HG02798 (cell line): ENCODE measurements around the gene UGGT2.
A peak's percentile ranks its signal among the peaks of the same experiment; 100 is the strongest.
"Not testable (repeated sequence)": the region's sequence is repeated elsewhere in the genome, so short reads cannot be mapped to it uniquely, and the experiment has no call there.

Experiments used
- ATAC-seq: cut with Tn5 transposase; IDR thresholded peaks from one replicate; pipeline ENCODE4 v1.9.1; 2021; ENCODE audit warnings: mild to moderate bottlenecking; ENCODE audit not compliant: unreplicated experiment, poor library complexity

UGGT2 gene

GRCh38 chr13:95903569-95903968 lies 149.6 kb downstream of the UGGT2 start:
- no peak for ATAC-seq

DNA sequence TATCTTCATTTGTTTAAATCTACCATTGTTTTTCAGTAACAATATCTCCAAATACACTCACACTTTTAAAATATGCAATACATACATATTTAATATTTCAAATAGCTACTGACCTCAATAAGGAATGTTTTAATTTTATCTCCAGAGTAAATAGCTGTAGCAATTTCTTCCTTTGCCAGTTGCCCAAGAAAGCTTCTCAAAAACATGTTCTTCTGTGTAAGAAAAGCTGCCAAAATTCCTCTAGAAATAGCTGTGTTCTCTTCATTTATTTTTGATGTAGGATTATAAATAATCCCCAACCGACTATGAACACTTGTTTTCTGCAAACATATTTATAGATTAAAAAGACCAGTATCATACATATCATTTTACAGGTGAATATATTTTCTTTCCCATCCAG lies 150.5 kb downstream of the UGGT2 start:
- no peak for ATAC-seq

DNA sequence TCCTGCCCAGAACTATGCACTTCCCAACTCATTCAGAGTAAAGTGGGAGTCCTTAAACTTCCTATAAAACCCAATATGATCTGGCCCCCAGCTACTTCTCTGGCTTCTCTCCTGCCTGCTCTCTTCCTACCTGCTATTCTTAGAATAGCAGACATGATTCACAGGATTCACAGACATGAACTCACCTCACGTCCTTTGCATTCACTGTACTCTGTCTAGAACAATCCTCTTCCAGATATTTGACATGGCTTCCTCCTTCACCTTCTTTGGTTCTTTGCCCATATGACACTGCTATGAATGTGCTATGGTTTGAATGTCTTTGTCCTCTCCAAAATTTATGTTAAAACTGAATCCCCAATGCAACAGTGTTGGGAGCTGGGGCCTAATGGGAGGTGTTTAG lies 154.9 kb downstream of the UGGT2 start:
- no peak for ATAC-seq

- ATAC-seq: no peak
Measured at GRCh38 chr13:95896301-95896700, 156.9 kb downstream of the UGGT2 start.

DNA sequence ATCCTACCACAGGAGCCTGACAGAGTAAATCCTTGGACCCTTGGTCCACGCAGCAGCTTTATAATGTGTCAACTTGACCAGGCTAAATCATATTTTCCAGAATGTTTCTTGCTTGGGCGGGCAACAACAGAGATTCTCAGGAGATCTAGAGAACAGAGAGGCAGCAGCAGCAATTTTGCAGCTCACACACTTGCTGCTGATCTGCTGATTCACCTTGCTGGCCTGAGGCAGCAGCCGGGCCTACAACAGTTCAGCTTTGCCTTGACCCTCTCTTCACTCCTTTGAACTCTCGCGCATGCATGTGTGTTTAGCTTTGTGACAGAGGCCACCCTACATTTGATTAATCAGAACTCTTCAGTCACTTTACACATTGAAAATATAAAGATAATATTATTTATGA lies 159.3 kb downstream of the UGGT2 start:
- ATAC-seq: no peak

- ATAC-seq: no peak
Measured at GRCh38 chr13:95882121-95882520, 171.1 kb downstream of the UGGT2 start.

DNA sequence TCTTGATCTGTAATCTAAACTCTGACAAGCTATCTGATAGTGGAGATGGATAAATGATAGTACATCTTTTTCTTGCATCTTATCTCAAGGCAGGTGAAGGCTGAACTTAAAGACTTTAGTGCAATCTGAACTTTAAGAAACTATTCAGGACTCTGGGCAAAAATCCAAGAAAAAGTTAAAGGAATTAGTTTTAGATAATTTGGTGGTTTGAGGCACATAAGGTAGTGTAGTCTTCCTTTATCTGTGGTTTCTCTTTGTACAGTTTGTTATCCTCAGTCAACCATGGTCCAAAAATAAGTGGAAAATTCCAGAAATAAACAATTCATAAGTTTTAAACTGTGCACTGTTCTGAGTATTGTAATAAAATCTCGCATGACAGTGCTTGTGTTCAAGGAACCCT lies 172.9 kb downstream of the UGGT2 start:
- no peak for ATAC-seq

DNA sequence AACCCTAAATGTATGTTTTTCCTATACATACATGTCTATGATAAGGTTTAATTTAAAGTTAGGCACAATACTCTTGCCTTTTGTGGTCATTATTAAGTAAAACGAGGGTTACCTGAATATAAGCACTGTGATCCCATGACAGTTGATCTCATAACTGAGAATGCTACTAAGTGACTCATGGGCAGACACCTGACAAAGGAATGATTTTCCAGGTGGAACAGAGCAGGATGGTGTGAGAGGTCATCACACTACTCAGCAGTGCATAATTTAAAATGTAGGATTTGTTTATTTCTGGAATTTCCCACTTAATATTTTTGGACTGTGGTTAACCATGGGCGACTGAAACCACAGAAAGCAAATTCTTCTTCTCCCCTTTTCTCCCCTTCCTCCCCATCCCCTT lies 178.9 kb downstream of the UGGT2 start:
- ATAC-seq: no peak

- ATAC-seq: no peak
Measured at GRCh38 chr13:95870421-95870820, 182.8 kb downstream of the UGGT2 start.

DNA sequence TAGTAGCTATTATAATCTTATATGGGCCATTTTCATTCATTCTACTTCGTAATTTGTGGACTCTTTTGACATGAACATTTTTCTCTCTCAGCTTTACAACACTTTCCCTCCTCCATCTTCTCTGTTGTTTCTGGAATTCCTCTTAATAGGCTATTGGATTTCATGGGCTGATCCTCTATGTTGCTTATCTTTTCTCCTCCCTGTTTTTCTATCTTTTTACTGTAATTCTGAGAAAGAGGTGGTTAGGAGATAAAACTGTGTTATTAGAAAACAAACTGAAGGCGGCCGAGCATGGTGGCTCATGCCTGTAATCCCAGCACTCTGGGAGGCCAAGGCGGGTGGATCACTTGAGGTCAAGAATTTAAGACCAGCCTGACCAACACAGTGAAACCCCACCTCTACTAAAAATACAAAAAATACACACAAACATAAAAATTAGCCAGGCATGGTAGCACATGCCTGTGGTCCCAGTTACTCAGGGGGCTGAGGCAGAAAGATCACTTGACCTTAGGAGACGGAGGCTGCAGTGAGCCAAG lies 188.1 kb downstream of the UGGT2 start:
- ATAC-seq: no peak

- no peak for ATAC-seq
Measured at GRCh38 chr13:95862408-95862807, 190.8 kb downstream of the UGGT2 start.

DNA sequence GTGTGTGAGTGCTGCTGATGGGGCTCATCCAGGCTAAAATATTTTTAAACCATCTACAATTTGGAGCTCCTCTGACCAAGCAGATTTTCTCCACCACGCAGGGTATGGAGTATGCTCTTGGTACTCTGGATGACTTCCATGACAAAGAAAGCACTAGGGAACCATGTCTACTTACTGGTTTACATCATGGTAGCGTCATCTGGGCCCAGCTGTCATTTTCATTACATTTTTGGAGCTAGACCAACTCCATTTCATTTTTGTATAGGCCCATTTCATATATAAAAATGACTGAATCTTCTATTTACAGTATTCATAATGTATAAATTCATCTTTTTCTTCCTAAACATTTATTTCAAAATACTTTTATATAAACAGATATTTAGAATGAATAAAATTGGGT lies 191.9 kb downstream of the UGGT2 start:
- ATAC-seq: no peak

- ATAC-seq: no peak
Measured at GRCh38 chr13:95858286-95859075, 194.7 kb downstream of the UGGT2 start.

- not testable (repeated sequence) for ATAC-seq
Measured at GRCh38 chr13:95845656-95846055, 207.5 kb downstream of the UGGT2 start.

DNA sequence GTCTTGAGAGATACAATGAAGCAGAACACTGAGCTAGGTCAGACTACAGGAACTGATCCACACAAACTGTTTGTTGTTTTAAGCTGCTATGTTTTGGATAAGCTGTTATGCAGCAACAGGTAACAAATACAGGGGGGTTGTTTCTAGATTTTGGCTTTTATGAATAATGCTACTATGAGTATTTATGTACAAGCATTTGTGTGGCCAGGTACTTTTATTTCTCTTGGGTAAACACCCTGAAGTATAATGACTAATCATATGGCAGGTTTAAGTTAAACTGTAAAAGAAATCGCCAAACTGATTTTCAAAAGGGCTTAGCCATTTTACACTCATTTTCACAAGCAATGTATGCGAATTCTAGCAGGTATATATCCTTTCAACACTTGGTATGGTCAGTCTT lies 210.3 kb downstream of the UGGT2 start:
- no peak for ATAC-seq

DNA sequence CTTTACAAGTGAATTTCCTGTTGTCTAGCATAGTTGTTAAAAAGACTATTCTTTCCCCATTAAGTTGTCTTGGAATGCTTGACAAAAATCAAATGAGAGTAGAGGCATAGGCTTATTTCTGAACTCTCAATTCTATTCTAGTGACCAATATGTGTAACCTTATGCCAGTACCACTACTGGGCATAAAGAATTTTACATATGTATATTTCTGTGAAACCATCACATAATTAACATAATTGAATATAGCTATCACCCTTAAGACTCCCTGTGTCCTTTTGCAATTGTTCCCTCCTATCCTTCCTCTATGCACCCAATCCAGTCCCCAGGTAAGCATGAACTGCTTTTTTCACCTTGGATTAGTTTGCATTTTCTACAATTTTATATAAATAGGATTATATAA lies 211.3 kb downstream of the UGGT2 start:
- ATAC-seq: no peak

- peak; percentile 87 for ATAC-seq
Measured at GRCh38 chr13:95834134-95834765, 219.0 kb downstream of the UGGT2 start.

- ATAC-seq: no peak
Measured at GRCh38 chr13:95833719-95834118, 219.5 kb downstream of the UGGT2 start.

DNA sequence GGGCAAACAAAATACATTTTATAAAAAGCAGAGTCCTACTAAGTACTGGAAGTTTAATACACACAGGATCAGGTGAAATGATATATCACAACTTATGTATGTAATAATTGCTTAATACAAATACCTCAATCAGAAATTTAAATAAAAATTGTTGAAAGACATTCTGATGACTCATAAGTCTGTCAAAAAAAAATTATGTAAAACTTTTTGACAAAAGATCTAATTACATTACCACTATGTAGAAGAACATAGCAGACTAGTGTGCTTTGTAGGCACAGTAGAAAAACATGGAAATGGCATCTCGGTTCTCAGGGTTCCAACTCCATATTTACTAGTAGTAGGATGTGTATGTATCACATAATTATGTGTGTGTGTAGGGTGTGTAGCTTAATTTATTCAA lies 220.1 kb downstream of the UGGT2 start:
- ATAC-seq: no peak

DNA sequence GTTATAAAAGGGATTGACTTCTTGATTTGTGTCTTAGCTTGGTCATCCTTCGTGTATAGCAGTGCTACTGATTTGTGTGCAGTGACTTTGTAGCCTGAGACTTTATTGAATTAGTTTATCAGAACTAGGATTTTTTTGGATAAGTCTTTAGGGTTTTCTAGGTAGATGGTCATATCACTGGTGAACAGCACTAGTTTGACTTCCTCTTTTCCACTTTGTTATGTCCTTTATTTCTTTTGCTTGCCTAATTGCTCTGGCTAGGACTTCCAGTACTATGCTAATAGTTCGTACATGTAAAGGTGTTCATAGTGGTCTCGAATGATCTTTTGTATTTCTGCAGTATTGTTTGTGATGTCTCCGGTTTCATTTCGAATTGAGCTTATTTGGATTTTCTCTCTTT lies 230.9 kb downstream of the UGGT2 start:
- no peak for ATAC-seq

DNA sequence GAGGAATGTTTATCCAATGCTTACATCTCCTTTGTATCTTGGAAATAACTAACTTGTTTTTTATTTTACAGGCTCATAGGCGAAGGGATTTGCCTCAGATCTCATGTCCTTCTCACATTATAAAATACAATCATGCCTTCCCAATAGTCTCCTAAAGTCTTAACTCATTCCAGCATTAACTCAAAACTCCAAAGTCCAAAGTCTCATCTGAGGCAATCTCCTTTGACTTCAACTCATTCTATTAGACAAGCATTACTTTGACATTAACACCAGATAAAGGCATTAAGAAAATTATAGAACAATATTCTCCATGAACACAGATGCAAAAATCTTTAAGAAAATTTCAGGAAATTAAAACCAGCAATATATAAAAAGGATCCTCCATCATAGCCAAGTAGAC lies 238.7 kb downstream of the UGGT2 start:
- ATAC-seq: no peak

DNA sequence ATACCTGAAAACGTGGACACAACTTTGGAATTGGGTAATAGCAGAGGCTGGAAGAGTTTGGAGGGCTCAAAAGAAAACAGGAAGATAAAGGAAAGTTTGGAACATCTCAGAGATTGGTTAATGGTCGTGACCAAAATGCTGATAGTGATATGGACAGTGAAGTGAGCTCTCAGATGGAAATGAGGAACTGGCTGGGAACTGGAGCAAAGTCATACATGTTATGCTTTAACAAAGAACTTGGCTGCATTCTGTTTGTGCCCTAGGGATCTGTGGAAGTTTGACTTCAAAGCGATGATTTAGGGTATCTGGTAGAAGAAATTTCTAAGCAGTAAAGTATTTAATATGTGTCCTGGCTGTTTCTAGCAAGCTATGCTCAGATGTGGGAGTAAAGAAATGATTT lies 240.1 kb downstream of the UGGT2 start:
- ATAC-seq: no peak
